ENCODE data around the gene DHRS7B. TPM values are rescaled to one million over a fixed set of nuclear protein-coding genes. Genes with fewer than 3 reads are reported as not detected.
A peak's percentile ranks its signal among the peaks of the same experiment; 100 is the strongest.

Gene DHRS7B
- total RNA-seq, 2 experiments from 2014 or later: 18.8 to 19.0 TPM

GRCh38 chr17:21168555-21168865, 41.7 kb downstream of the DHRS7B start:
- Mint-ChIP-seq H3K4me1 (peaks cover 7% of the 10 kb centered on the region), H3K9me3 (ENCODE audit: low read depth) (no peaks in the 10 kb centered on the region), H3K36me3 (peaks cover 1% of the 10 kb centered on the region), H3K4me3 (no peak overlapping the region), H3K27ac (no peak overlapping the region), H3K27me3 (no peaks in the 10 kb centered on the region)
- CTCF ChIA-PET: no interaction called here
- ATAC-seq (no peak), DNase-seq (no peak)

- Mint-ChIP-seq H3K4me3 (no peak overlapping the region), H3K9me3 (ENCODE audit: low read depth) (no peaks in the 10 kb centered on the region), H3K4me1 (peaks cover 7% of the 10 kb centered on the region), H3K27me3 (no peaks in the 10 kb centered on the region), H3K27ac (no peak overlapping the region), H3K36me3 (peaks cover 1% of the 10 kb centered on the region)
- ATAC-seq (no peak), DNase-seq (no peak)
- CTCF ChIA-PET: no interaction called here
These were observed 42.7 kb downstream of the DHRS7B start for GRCh38 chr17:21169496-21169895.

- H3K4me1 Mint-ChIP-seq: peaks cover 7% of the 10 kb centered on the region
- H3K27ac Mint-ChIP-seq: no peak overlapping the region
- DNase-seq (no peak), ATAC-seq (no peak)
- H3K4me3 Mint-ChIP-seq: no peak overlapping the region
- H3K9me3 Mint-ChIP-seq (ENCODE audit: low read depth): no peaks in the 10 kb centered on the region
- CTCF ChIA-PET: no interaction called here
- H3K27me3 Mint-ChIP-seq: no peaks in the 10 kb centered on the region
- peaks cover 1% of the 10 kb centered on the region for H3K36me3 Mint-ChIP-seq
These were observed 44.0 kb downstream of the DHRS7B start for GRCh38 chr17:21170809-21171208.

GRCh38 chr17:21171309-21171922, 44.7 kb downstream of the DHRS7B start:
- CTCF ChIA-PET: no interaction called here
- Mint-ChIP-seq H3K27ac (no peak overlapping the region), H3K9me3 (ENCODE audit: low read depth) (no peaks in the 10 kb centered on the region), H3K4me3 (no peak overlapping the region), H3K27me3 (no peaks in the 10 kb centered on the region), H3K36me3 (peaks cover 1% of the 10 kb centered on the region), H3K4me1 (peaks cover 7% of the 10 kb centered on the region)
- peak; percentile 33 for DNase-seq
- no peak for ATAC-seq

- peak; percentile 16 for DNase-seq
- Mint-ChIP-seq H3K4me3 (no peak overlapping the region), H3K36me3 (peaks cover 1% of the 10 kb centered on the region), H3K4me1 (peaks cover 7% of the 10 kb centered on the region), H3K9me3 (ENCODE audit: low read depth) (no peaks in the 10 kb centered on the region), H3K27ac (no peak overlapping the region), H3K27me3 (no peaks in the 10 kb centered on the region)
- no peak for ATAC-seq
- CTCF ChIA-PET: no interaction called here
These were observed 45.3 kb downstream of the DHRS7B start for GRCh38 chr17:21171970-21172510.

GRCh38 chr17:21172846-21173245, 46.1 kb downstream of the DHRS7B start:
- H3K4me3 Mint-ChIP-seq: no peak overlapping the region
- CTCF ChIA-PET: no interaction called here
- no peak overlapping the region for H3K27ac Mint-ChIP-seq
- no peaks in the 10 kb centered on the region for H3K9me3 Mint-ChIP-seq (ENCODE audit: low read depth)
- no peaks in the 10 kb centered on the region for H3K27me3 Mint-ChIP-seq
- DNase-seq: peak; percentile 18
- no peak for ATAC-seq
- H3K4me1 Mint-ChIP-seq: peaks cover 7% of the 10 kb centered on the region
- H3K36me3 Mint-ChIP-seq: peaks cover 1% of the 10 kb centered on the region

- Mint-ChIP-seq H3K4me3 (no peak overlapping the region), H3K4me1 (peaks cover 7% of the 10 kb centered on the region), H3K27me3 (no peaks in the 10 kb centered on the region), H3K27ac (no peak overlapping the region), H3K9me3 (ENCODE audit: low read depth) (no peaks in the 10 kb centered on the region), H3K36me3 (peaks cover 1% of the 10 kb centered on the region)
- DNase-seq: peak; percentile 33
- CTCF ChIA-PET: no interaction called here
- ATAC-seq: no peak
These were observed 46.8 kb downstream of the DHRS7B start for GRCh38 chr17:21173543-21173942.

- ATAC-seq: no peak
- Mint-ChIP-seq H3K9me3 (ENCODE audit: low read depth) (no peaks in the 10 kb centered on the region), H3K27me3 (no peaks in the 10 kb centered on the region), H3K27ac (no peak overlapping the region), H3K36me3 (peaks cover 1% of the 10 kb centered on the region), H3K4me3 (no peak overlapping the region), H3K4me1 (peaks cover 7% of the 10 kb centered on the region)
- DNase-seq: no peak
- CTCF ChIA-PET: no interaction called here
These were observed 47.4 kb downstream of the DHRS7B start for GRCh38 chr17:21174186-21174585.

- no peaks in the 10 kb centered on the region for H3K27me3 Mint-ChIP-seq
- ATAC-seq (no peak), DNase-seq (no peak)
- H3K27ac Mint-ChIP-seq: no peak overlapping the region
- no peaks in the 10 kb centered on the region for H3K9me3 Mint-ChIP-seq (ENCODE audit: low read depth)
- no peak overlapping the region for H3K4me3 Mint-ChIP-seq
- H3K36me3 Mint-ChIP-seq: peaks cover 3% of the 10 kb centered on the region
- CTCF ChIA-PET: no interaction called here
- H3K4me1 Mint-ChIP-seq: peaks cover 7% of the 10 kb centered on the region
These were observed 47.9 kb downstream of the DHRS7B start for GRCh38 chr17:21174713-21175112.

GRCh38 chr17:21176773-21177395, 50.1 kb downstream of the DHRS7B start:
- Mint-ChIP-seq H3K4me1 (no peaks in the 10 kb centered on the region), H3K27me3 (no peaks in the 10 kb centered on the region), H3K27ac (no peak overlapping the region), H3K4me3 (no peak overlapping the region), H3K36me3 (peaks cover 3% of the 10 kb centered on the region), H3K9me3 (ENCODE audit: low read depth) (no peaks in the 10 kb centered on the region)
- DNase-seq (no peak), ATAC-seq (no peak)
- CTCF ChIA-PET: no interaction called here

GRCh38 chr17:21177401-21177800, 50.6 kb downstream of the DHRS7B start:
- no peaks in the 10 kb centered on the region for H3K27me3 Mint-ChIP-seq
- CTCF ChIA-PET: no interaction called here
- ATAC-seq (no peak), DNase-seq (no peak)
- H3K36me3 Mint-ChIP-seq: peaks cover 3% of the 10 kb centered on the region
- H3K27ac Mint-ChIP-seq: no peak overlapping the region
- H3K4me1 Mint-ChIP-seq: no peaks in the 10 kb centered on the region
- H3K4me3 Mint-ChIP-seq: no peak overlapping the region
- no peaks in the 10 kb centered on the region for H3K9me3 Mint-ChIP-seq (ENCODE audit: low read depth)

- H3K27me3 Mint-ChIP-seq: no peaks in the 10 kb centered on the region
- no peaks in the 10 kb centered on the region for H3K9me3 Mint-ChIP-seq (ENCODE audit: low read depth)
- CTCF ChIA-PET: interaction anchor here (0.9 kb wide), 1 partner anchor 185 kb away, joined by 3 read pairs; no protein-coding TSS in a partner anchor
- H3K36me3 Mint-ChIP-seq: peaks cover 3% of the 10 kb centered on the region
- ATAC-seq (no peak), DNase-seq (no peak)
- H3K4me3 Mint-ChIP-seq: no peak overlapping the region
- no peak overlapping the region for H3K27ac Mint-ChIP-seq
- H3K4me1 Mint-ChIP-seq: no peaks in the 10 kb centered on the region
These were observed 51.3 kb downstream of the DHRS7B start for GRCh38 chr17:21177854-21178600.

GRCh38 chr17:21183468-21183867, 56.7 kb downstream of the DHRS7B start:
- Mint-ChIP-seq H3K4me3 (no peak overlapping the region), H3K27me3 (no peaks in the 10 kb centered on the region), H3K4me1 (peaks cover 5% of the 10 kb centered on the region), H3K9me3 (ENCODE audit: low read depth) (no peaks in the 10 kb centered on the region), H3K27ac (no peak overlapping the region), H3K36me3 (peaks cover 7% of the 10 kb centered on the region)
- CTCF ChIA-PET: no interaction called here
- DNase-seq: no peak
- ATAC-seq: no peak

- Mint-ChIP-seq H3K9me3 (ENCODE audit: low read depth) (no peaks in the 10 kb centered on the region), H3K36me3 (peaks cover 6% of the 10 kb centered on the region), H3K4me1 (peaks cover 5% of the 10 kb centered on the region), H3K4me3 (no peak overlapping the region), H3K27me3 (no peaks in the 10 kb centered on the region), H3K27ac (no peak overlapping the region)
- CTCF ChIA-PET: interaction anchor here (1.3 kb wide), 1 partner anchor 10 kb away, joined by 3 read pairs; no protein-coding TSS in a partner anchor
- no peak for ATAC-seq
- DNase-seq: no peak
These were observed 57.8 kb downstream of the DHRS7B start for GRCh38 chr17:21184570-21184969.

Data from activated CD8-positive, alpha-beta memory T cell treated with anti-CD3 and anti-CD28 coated beads, Interleukin-2, amount 10 ng/mL, durations not matched to agents 7 days and 5 days (primary cell).